Measurements from ENCODE around the gene MCOLN3. TPM values are rescaled to one million over a fixed set of nuclear protein-coding genes. Genes with fewer than 3 reads are reported as not detected.
"Not testable (repeated sequence)": the region's sequence is repeated elsewhere in the genome, so short reads cannot be mapped to it uniquely, and the experiment has no call there.

MCOLN3 gene
- total RNA-seq, 1 donor from 2014 or later: not detected

DNA sequence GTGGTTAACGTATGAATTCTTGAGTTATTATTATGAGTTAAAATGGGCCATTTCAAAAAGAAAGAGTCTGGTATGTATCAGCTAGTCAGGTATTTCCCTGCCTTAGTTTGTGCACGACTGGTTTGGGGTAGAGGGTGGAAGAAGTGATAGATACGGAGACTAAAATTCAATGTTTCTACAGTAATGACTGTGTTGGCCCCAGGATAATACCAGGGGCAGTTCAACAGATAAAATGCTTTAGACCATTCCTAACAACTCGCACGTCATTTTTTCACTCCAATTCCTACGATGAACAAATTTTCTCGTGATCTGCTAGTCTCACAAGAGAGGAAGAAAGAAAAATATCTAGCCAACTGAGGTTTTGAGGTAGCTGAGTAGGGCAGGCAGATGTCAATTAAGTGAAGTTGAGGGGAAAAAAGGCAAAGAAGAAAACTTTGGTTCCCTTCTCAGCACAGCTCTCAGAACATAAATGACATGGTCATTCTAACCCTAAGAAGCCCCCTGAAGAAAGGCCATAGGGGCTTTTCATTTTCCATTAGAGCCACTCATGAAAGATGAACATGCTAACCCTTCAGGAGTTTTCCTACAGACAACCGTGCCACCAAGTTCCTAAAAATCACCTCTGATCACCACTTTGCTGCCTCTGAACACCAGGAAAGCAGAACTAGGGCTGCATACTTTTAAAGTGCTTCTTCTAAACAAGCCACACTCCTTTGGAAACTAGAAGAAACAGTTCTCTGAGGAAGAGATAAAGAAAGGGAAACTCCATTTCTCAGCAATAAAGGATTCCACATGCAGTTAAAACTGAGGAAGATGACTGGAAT is 57.0 kb downstream of the MCOLN3 start:
- no peak for DNase-seq

DNA sequence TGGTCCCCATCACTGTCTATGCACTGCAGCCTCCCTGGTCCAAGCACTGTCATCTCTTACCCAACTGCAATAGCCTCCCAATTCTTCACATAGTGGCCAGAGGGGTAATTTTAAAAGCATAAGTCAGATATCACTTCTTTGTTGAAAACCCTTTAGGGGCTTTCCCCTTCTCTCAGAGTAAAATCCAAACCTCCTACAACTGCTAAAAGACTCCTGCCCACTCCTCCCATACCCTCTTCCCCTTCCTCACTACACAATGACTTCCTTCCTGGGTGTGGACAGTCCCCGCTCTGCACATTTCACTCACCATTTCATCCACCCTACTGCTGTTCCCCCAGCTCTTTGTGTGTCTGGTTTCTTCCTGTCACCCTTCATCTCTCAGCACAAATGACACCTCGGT is 59.7 kb downstream of the MCOLN3 start:
- DNase-seq: no peak

DNA sequence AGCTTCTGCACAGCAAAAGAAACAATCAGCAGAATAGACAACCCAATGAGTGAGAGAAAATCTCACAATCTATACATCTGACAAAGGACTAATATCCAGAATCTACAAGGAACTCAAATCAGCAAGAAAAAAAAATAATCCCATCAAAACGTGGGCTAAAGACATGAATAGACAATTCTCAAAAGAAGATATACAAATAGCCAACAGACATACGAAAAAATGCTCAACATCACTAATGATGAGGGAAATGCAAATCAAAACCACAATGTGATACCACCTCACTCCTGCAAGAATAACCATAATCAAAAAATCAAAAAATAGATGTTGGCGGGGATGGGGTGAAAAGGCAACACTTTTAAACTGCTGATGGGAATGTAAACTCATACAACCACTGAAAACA is 61.7 kb downstream of the MCOLN3 start:
- not testable (repeated sequence) for DNase-seq

DNA sequence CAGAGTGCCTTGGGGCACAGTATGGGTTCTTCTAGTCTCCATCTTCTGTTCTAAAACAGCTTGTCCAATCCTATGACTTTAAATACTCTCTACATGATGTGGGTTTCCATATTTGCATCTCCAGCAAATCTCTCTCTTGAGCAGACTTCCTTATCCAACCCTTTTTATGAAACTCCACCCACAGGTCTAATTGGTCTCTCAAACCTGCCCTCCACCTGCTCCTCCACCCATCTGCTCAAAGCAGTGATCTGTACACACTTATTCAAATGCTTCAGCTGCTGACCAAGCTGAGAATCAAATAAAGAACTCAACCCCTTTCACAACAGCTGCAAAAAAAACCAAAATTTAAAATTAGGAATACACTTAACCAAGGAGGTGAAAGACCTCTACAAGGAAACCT is 62.9 kb downstream of the MCOLN3 start:
- DNase-seq: no peak

DNA sequence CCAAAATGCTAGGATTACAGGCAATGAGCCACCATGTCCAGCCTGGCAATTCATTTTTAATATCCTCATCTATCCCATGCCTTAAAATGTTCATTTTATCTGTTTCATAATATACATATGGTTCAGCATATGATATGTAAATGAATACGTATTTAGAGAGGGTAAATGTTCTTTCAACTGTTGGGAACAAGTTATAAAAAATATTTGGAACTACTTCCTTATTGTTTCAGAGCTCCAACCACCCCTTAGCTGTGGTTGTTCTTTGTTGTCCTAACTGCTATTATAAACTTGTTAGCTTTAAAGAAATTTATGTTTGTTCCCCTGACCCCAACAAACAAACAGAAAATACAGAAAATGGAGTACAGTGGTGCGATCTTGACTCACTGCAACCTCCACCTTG is 65.9 kb downstream of the MCOLN3 start:
- DNase-seq: no peak

DNA sequence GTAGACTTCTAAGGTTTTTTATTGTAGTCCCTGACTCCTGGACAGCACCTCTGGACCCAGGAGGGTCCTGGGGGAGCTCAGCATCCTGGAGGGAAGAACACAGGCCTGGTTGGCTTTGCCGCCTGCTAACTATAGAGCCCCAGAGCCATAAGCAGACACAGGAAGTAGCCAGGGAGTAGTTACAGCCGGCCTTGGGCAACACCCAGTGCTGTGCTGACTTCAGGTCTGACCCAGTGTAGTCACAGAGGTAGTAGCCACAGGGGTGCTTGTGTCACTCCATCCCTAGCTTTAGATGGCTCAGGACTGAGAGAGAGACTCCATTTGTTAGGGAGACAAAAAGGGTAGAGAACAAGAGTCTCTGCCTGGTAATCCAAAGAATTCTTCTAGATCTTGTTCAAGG is 73.3 kb downstream of the MCOLN3 start:
- DNase-seq: no peak

DNA sequence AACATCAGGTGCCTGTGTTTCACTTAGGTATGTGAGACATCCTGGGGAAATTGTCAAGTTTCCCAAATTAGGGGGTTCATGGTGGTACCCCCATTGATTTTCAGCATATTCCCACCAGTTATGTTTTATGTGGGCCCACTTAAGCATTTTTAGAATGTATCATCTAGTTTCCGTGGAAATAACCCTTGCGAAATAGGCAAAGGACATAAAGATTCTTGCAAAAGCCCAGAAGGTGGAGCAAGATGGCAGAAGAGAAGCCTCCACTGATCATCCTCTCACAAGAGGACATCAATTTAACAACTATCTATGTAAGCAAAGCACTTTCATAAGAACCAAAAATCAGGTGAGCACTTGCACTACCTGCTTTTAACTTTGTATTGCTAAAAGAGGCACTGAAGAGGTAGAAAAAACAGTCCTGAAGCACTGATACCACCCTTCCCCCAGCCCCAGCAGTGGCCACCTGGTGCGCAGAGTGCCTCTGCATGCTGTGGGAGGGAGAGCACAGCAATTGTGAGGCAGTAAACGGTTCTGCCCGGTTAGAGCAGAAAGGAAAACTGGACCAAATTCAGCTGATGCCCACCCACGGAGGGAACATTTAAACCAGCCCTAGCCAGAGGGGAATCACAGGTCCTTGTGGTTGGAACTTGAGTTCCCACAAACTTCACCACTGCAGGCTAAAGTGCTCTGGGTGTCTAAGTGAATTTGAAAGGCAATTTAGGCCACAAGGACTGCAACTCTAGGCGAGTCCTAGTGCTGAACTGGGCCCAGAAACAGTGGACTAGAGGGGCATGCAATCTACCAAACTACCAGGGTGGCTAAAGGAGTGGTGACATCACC is 74.6 kb downstream of the MCOLN3 start:
- no peak for DNase-seq

DNA sequence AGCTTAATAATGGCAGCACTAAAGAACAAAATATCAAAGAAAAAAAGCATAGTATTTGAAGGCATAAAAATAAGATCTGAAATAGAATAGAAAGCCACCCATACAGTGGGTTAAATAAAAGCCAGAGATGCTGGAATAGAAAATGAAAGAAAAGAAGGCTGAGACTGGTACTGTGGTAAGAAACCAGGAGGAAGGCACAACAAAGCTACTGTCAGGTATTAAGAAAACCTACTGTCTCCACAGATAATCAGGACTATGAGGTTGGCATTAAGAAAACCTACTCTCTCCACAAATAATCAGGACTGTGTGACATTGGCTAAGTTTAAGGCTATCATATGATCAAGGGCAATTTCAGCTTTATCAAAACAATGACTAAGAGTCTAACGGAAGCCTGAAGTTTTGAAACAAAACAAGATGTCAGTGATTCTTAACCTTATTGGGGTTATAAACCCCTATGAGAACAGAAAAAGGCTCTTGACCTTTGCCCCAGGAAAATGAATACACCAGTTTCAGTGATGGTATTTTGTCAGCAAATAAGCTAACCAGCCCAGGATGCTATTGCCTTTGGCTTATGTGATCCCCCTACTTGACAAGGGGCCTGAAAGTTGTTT is 75.8 kb downstream of the MCOLN3 start:
- no peak for DNase-seq

DNA sequence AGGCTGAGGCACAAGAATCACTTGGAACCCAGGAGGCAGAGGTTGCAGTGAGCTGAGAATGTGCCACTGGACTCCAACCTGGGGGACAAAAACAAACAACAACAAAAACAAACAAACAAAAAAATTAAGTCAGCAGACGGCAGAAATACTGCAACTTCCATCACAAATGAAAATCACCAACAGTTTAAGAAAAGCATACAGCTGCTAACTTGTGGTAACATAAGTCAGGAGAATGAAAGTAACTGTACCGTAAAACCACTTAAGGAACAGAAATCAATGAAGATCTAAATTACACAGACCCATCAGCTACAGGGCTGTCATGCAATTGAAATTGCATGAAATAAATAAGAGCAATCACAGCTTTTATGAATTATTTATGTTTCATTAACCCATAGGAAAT is 76.3 kb downstream of the MCOLN3 start:
- DNase-seq: no peak

DNA sequence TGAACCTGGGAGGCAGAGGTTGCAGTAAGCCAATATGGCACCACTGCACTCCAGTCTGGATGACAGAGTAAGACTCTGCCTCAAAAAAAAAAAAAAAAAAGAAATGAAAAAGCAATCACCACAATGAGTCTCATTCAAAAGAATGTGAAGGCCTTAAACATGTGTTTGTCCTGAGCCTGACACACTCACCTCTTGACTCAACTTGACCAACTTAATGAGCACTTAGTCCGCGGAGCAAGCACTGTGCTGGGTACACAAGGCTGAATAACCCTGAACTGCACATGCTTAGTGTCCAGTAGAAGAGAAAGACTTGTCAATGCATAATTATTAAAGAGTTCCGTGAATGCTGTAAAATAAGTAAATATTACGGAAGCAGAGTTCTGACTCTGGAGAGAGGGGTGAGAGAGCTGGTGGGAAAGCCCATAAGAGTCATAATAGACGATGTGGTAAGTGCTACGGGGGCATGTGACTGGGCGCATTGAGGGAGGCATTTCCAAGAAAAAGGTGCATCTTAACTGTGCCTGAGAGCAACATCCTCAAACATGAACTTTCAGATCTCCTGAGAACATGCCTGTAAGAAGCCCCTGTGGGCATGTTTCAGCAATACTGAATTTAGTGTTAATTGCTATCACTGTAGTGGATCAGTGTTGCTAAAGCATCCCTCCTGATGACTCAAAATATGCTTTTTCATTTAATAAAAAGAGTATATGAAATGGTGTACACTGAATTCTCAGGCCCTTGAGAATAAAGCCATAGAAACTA is 78.6 kb downstream of the MCOLN3 start:
- no peak for DNase-seq

DNA sequence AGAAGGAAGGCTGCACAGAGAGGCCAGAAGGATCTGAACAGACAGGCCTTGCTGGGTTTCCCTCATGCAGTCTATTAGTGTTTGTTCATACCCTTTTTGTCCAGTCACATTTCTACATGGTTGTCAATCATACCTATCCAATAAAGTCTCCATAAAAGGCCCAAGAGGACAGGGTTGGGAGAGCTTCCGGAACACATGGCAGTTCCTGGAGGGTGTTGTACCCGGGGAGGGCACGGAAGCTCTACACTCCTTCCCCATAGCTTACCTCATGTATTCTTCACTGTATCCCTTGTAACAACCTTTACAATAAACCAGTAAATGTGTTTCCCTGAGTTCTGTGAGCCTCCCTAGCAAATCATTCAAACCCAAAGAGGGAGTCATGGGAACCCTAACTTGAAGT is 79.4 kb downstream of the MCOLN3 start:
- DNase-seq: no peak

DNA sequence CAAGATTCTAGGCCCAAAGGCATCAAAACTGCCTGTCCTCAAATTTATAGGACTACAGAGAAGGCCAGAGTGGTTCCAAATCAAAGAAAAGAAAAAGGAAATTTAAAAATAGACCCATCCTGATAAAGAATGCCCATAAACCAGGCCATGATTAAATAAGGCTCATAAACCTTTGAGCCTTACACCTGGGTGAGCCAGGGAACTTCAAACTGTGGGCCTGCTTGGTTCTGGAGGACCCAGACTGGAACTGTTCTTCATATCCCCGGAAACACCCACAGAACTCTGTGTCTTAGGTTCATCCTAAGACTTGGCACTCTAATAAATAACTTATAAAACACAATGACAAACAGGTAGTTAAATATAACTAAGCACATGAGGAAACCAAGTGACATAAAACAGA is 80.2 kb downstream of the MCOLN3 start:
- DNase-seq: no peak

Other genes starting within 250 kb of the MCOLN3 start
- gene LPAR3, start 155.3 kb downstream of the MCOLN3 start, total RNA-seq: 0.78 TPM
- gene MCOLN2, start 51.4 kb downstream of the MCOLN3 start, total RNA-seq: not detected
- gene SYDE2, start 152.5 kb upstream of the MCOLN3 start, total RNA-seq: 2.3 TPM
- 21.5 TPM for gene C1orf52, start 211.2 kb upstream of the MCOLN3 start, total RNA-seq
- gene BCL10, start 228.1 kb upstream of the MCOLN3 start, total RNA-seq: 35.4 TPM

All from occipital lobe (tissue), 2 donors.